GM23338 (cell line): ENCODE results near the gene EPHB2. TPM values are rescaled to one million over a fixed set of nuclear protein-coding genes. Genes with fewer than 3 reads are reported as not detected.

ENCODE experiments used
- ATAC-seq: fragments of 200-7000 bp; cut with Tn5 transposase; 3 replicates; pipeline ENCODE4 v1.9.1; 2020
- DNase-seq: peaks from one replicate; pipeline ENCODE4 v3.0.0-alpha.2; 2015; ENCODE audit warnings: low spot score
- H2AFZ ChIP-seq: fragments of 200-600 bp; sonication (generic); 2 replicates; pipeline ENCODE4 v1.8.0; 2016; ENCODE audit warnings: antibody characterized with exemption, mild to moderate bottlenecking, moderate library complexity
- H3F3A ChIP-seq: fragments of 200-600 bp; sonication (generic); replicated peaks from 2 replicates; pipeline ENCODE4 v1.8.0; 2017; ENCODE audit warnings: antibody characterized with exemption, mixed run types, low read depth
- H3K27ac ChIP-seq: fragments of 200-600 bp; sonication (generic); 2 replicates; pipeline ENCODE4 v1.6.1; 2016; ENCODE audit warnings: low read depth
- H3K27me3 ChIP-seq: fragments of 200-600 bp; sonication (generic); 2 replicates; pipeline ENCODE4 v1.8.0; 2016; ENCODE audit warnings: mild to moderate bottlenecking, mixed run types, moderate library complexity; ENCODE audit not compliant: insufficient read depth
- H3K36me3 ChIP-seq: fragments of 200-600 bp; sonication (generic); 2 replicates; pipeline ENCODE4 v1.8.0; 2016; ENCODE audit warnings: mild to moderate bottlenecking; ENCODE audit not compliant: insufficient read depth
- H3K4me1 ChIP-seq: fragments of 200-600 bp; sonication (generic); 2 replicates; pipeline ENCODE4 v1.8.0; 2016; ENCODE audit warnings: mild to moderate bottlenecking, moderate library complexity; ENCODE audit not compliant: insufficient read depth
- H3K4me2 ChIP-seq: fragments of 200-600 bp; sonication (generic); 2 replicates; pipeline ENCODE4 v1.7.1; 2017; ENCODE audit warnings: mixed run types
- H3K4me3 ChIP-seq: fragments of 200-600 bp; sonication (generic); 2 replicates; pipeline ENCODE4 v1.6.1; 2016; ENCODE audit warnings: mixed run types
- H3K79me2 ChIP-seq: fragments of 200-600 bp; sonication (generic); replicated peaks from 2 replicates; pipeline ENCODE4 v1.8.0; 2017; ENCODE audit warnings: mild to moderate bottlenecking; ENCODE audit not compliant: insufficient read depth
- H3K9me2 ChIP-seq: fragments of 200-600 bp; sonication (generic); 2 replicates; pipeline ENCODE4 v1.8.0; 2017; ENCODE audit not compliant: insufficient read depth
- H4K20me1 ChIP-seq: fragments of 200-600 bp; sonication (generic); replicated peaks from 2 replicates; pipeline ENCODE4 v1.8.0; 2017; ENCODE audit warnings: mild to moderate bottlenecking; ENCODE audit not compliant: insufficient read depth
- H3K27ac Mint-ChIP-seq: 2 replicates; pipeline ENCODE4 v1.8.0; 2020; ENCODE audit warnings: inconsistent platforms, mild to moderate bottlenecking, moderate library complexity, mixed read lengths
- H3K27me3 Mint-ChIP-seq: 3 replicates; pipeline ENCODE4 v1.8.0; 2022; ENCODE audit warnings: low read depth, mild to moderate bottlenecking, moderate library complexity, mixed read lengths, inconsistent platforms; ENCODE audit not compliant: insufficient read depth, poor library complexity
- H3K36me3 Mint-ChIP-seq: 3 replicates; pipeline ENCODE4 v1.8.0; 2021; ENCODE audit warnings: low read depth, mild to moderate bottlenecking, inconsistent platforms, moderate library complexity, mixed read lengths
- H3K4me1 Mint-ChIP-seq: 3 replicates; pipeline ENCODE4 v1.8.0; 2020; ENCODE audit warnings: mild to moderate bottlenecking, inconsistent platforms, mixed read lengths
- H3K4me3 Mint-ChIP-seq: 3 replicates; pipeline ENCODE4 v1.8.0; 2021; ENCODE audit warnings: moderate library complexity, mild to moderate bottlenecking, inconsistent platforms, mixed read lengths
- H3K9me3 Mint-ChIP-seq: 3 replicates; pipeline ENCODE4 v1.8.0; 2020; ENCODE audit warnings: moderate library complexity, mild to moderate bottlenecking, inconsistent platforms, mixed read lengths
- CREB1 ChIP-seq: fragments of 250-450 bp; sonication (Bioruptor Pico); IDR thresholded peaks from 2 replicates; pipeline ENCODE4 v1.5.0; 2020; ENCODE audit warnings: low read depth, mild to moderate bottlenecking, moderate library complexity
- CTCF ChIP-seq, 2 experiments: fragments of 200-600 bp in 1 of 2; sonication (generic) in 1 of 2; conservative IDR thresholded peaks; 2 replicates each; pipeline versions ENCODE4 v1.5.1 to v1.6.1; 2016 to 2017; ENCODE audit warnings: antibody characterized with exemption in 2 of 2, low read depth in 2 of 2, mild to moderate bottlenecking in 2 of 2, moderate library complexity in 1 of 2
- ETS1 ChIP-seq: IDR thresholded peaks from 2 replicates; pipeline ENCODE4 v1.6.1; 2016; ENCODE audit warnings: antibody characterized with exemption
- EZH2 ChIP-seq: fragments of 200-600 bp; sonication (generic); IDR thresholded peaks from one replicate; pipeline ENCODE4 v1.8.0; 2017; ENCODE audit warnings: antibody characterized with exemption, mild to moderate bottlenecking, low read depth; ENCODE audit not compliant: unreplicated experiment
- EZH2phosphoT487 ChIP-seq: fragments of 200-600 bp; sonication (generic); IDR thresholded peaks from one replicate; pipeline ENCODE4 v1.8.1; 2018; ENCODE audit warnings: antibody characterized with exemption; ENCODE audit not compliant: unreplicated experiment
- JUNB ChIP-seq: IDR thresholded peaks from one replicate; pipeline ENCODE4 v1.6.1; 2016; ENCODE audit warnings: antibody characterized with exemption; ENCODE audit not compliant: unreplicated experiment
- NANOG ChIP-seq: IDR thresholded peaks from 2 replicates; pipeline ENCODE4 v1.6.1; 2016; ENCODE audit warnings: antibody characterized with exemption, borderline replicate concordance
- POLR2AphosphoS5 ChIP-seq: IDR thresholded peaks from 2 replicates; pipeline ENCODE4 v1.6.1; 2016; ENCODE audit warnings: antibody characterized with exemption, low read depth
- REST ChIP-seq: IDR thresholded peaks from one replicate; pipeline ENCODE4 v1.6.1; 2018; ENCODE audit warnings: antibody characterized with exemption; ENCODE audit not compliant: unreplicated experiment
- STAT1 ChIP-seq: IDR thresholded peaks from one replicate; pipeline ENCODE4 v1.6.1; 2016; ENCODE audit warnings: antibody characterized with exemption; ENCODE audit not compliant: unreplicated experiment
- ZNF114 ChIP-seq: fragments of 250-450 bp; sonication (Bioruptor Pico); IDR thresholded peaks from 2 replicates; pipeline ENCODE4 v1.5.0; 2020; ENCODE audit warnings: mild to moderate bottlenecking, moderate library complexity
- ZNF331 ChIP-seq: fragments of 250-450 bp; sonication (Bioruptor Pico); IDR thresholded peaks from 2 replicates; pipeline ENCODE4 v1.5.0; 2020; ENCODE audit warnings: low read depth, mild to moderate bottlenecking, moderate library complexity
- ZNF462 ChIP-seq: fragments of 250-450 bp; sonication (Bioruptor Pico); IDR thresholded peaks from 2 replicates; pipeline ENCODE4 v1.5.0; 2020; ENCODE audit warnings: mild to moderate bottlenecking, moderate library complexity
- polyA plus RNA-seq: library from polyadenylated mRNA; unstranded; fragments of >200 nt; fragmentation: Nextera tagmentation; extraction: Ambion mirVana; gene quantifications from 2 replicates; pipeline ENCODE4 v1.2.1, GENCODE V29; 2016
- total RNA-seq: library from RNA; depleted of rRNA; stranded (reverse); fragments of >200 nt; shearing (Covaris generic); gene quantifications from 2 replicates; pipeline ENCODE4 v1.2.3, GENCODE V29; 2014

EPHB2 gene
- total and polyA plus RNA-seq, 2 experiments from 2014 or later = 4.1 to 20.1 TPM

GRCh38 chr1:22801347-22801746 lies 90.7 kb downstream of the EPHB2 start (continued):
- no peak for TF ChIP-seq STAT1
- TF ChIP-seq CREB1 = no peak
- no peak for TF ChIP-seq EZH2

GRCh38 chr1:22801761-22802160 lies 91.1 kb downstream of the EPHB2 start:
- H4K20me1 ChIP-seq = no peaks in the 10 kb centered on the region
- TF ChIP-seq JUNB (no peak), EZH2phosphoT487 (no peak), POLR2AphosphoS5 (no peak), EZH2 (no peak), CREB1 (no peak), REST (no peak), STAT1 (no peak), ZNF462 (no peak), CTCF (conservative IDR thresholded peaks at IDR 0.05; ENCODE audit: low read depth in 2 of 2) (no peak), NANOG (no peak), ETS1 (no peak), ZNF114 (no peak), ZNF331 (no peak)
- no peak overlapping the region for H3K4me2 ChIP-seq
- no peaks in the 10 kb centered on the region for H3K36me3 ChIP-seq
- no peak overlapping the region for H3K4me3 ChIP-seq
- Mint-ChIP-seq H3K27ac (no peak overlapping the region), H3K36me3 (no peaks in the 10 kb centered on the region), H3K4me3 (no peak overlapping the region), H3K4me1 (peaks cover 40% of the 10 kb centered on the region), H3K27me3 (peaks cover 18% of the 10 kb centered on the region), H3K9me3 (no peaks in the 10 kb centered on the region)
- H2AFZ ChIP-seq = no peak overlapping the region
- H3K27ac ChIP-seq = no peak overlapping the region
- H3F3A ChIP-seq = no peaks in the 10 kb centered on the region
- H3K9me2 ChIP-seq = no peaks in the 10 kb centered on the region
- H3K4me1 ChIP-seq = peaks cover 20% of the 10 kb centered on the region
- no peaks in the 10 kb centered on the region for H3K79me2 ChIP-seq
- no peaks in the 10 kb centered on the region for H3K27me3 ChIP-seq
- peak; percentile 69 for ATAC-seq
- peak; percentile 68 for DNase-seq
